ENCODE data around the gene EPM2A.

The EPM2A gene

DNA sequence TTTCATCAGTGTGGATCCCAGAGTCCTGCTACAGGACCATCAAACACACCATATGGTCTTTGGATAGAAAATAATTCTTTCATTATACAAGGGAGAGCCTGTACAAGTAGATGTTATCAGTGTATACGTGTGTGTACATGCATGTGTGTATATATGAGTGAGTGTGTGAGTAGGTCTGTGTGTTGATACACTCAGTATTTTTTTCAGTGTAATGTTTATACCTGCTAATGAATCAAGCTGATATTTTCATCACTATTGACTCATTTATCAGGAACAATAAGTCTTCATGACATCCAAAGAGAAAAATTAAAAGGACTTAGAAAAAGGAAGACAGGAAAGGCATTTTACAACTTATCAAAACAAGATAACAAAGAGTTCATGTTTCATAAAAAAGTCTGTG lies 66.5 kb downstream of the EPM2A start:
- DNase-seq, result no peak

DNA sequence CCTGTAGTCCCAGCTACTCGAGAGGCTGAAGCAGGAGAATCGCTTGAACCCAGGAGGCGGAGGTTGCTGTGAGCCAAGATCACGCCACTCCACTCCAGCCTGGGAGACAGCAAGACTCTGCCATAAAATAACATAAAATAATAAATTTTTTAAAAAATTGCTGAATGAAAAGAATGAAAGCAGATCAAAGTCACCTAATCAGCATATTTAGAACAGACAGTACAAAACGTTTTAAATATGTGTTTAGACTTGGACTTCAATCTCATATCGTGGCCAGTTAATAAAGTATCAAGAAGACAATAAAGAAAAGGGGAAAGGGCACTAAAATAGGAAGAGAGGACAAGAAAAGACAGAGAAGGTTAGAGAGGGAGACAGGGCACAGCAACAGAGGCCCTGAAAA lies 74.6 kb downstream of the EPM2A start:
- DNase-seq, result no peak

DNA sequence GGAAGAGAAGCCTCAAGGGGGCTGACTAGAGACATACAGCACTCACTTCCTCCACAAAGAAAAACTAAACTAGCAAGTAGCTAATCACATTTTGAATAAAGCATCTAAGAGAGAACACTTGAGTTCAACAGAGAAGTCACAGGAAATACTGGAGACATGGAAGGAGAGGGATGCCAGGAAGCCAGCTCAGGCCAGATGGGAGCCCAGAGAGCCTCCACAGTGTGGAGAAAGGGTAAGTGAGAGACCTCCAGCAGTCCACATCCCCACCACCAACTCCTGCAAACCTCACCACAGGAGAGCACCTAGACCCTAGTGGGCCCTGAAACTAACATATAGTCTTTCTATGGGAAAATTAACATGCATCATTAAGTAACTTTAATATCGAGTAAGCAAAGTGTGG lies 79.2 kb downstream of the EPM2A start:
- DNase-seq, result no peak

DNA sequence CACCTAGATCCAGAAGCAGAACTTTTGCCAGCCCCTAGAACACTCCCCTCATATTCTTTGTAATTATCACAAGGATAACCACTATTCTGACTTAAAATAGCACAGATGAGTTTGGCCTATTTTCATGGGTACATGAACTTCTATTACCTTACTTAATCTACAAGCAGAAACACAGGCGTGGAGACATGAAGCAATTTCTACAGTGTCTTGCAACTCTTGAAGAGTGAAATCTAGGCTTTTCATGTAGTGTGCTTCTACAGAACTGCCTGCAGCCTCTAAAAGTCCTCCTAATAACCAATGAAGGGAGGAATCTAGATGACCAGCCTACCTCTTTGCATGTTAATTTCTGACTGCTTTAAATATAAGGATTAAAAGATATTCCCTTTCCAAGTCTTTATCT lies 82.7 kb downstream of the EPM2A start:
- DNase-seq, result no peak

DNA sequence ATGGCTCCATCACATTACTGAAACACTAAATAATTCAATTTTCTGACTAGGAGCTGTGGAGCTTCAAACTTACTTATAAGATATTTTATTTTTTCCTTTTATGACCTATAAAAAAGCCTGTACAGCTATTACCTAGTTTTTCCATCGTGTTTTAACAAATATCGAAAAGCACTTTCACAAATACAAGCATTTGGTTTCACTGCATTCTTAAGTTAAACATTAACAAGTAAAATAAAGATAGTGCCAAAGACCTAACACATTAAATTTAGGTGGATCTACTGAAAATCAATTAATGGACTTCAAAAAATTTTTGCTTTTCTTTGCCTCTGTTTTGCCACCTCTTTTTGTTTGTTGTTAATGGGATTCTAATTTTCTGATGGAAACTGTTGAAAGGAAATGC lies 83.3 kb downstream of the EPM2A start:
- DNase-seq, result no peak

DNA sequence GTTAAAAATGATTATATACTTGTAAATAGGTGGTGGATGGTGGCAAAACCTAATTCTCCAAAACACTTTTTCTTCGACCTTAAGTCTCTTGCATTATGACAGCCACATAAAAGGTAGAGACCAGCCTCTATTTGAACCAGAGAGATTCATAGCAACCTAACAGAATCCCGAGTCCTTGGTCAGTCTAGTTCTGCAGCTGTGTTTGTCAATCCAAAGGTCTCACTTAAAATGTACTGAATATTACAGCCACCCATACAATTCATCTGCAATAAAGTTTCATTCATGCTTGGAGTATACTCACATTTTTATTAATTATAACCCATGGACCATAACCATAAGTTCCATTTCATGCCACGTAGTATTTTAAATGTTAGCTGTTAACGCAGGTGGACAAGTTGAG lies 87.2 kb downstream of the EPM2A start:
- DNase-seq, result no peak

DNA sequence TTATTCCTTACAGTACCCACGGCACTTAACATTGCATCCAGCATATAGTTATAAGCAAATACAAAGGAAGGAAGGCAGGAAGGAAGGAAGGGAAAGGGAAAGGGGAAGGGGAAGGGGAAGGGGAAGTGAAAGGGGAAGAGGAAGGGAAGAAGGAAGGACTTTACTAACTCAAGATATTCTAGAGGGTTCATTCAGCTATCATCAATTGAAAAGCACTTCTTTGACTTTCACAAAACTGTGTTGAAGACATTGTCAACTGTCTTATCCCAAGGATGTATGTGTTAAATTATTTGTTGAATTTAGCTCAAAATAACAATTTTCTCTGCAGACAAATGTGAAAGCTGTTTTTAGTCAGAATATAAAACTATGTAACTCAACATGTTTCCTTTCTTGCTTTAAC lies 87.7 kb downstream of the EPM2A start:
- DNase-seq, result no peak

DNA sequence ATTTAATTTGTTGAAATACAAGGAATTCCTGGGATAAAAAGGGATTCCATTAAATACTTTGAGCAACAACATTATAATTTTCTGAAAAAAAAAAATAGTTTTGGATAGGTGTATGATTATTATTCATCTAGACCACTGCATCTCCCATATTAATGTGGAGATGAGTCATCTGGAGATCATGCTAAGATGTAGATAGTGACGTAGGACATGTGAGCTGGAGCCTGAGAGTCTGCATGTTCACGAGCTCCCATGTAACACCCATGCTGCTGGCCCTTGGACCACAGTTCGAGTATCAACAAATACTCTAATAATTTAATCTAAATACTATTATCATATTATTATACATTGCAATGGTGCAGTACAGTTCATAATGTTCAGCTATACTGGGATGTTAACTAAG lies 91.6 kb downstream of the EPM2A start:
- no peak for DNase-seq

DNA sequence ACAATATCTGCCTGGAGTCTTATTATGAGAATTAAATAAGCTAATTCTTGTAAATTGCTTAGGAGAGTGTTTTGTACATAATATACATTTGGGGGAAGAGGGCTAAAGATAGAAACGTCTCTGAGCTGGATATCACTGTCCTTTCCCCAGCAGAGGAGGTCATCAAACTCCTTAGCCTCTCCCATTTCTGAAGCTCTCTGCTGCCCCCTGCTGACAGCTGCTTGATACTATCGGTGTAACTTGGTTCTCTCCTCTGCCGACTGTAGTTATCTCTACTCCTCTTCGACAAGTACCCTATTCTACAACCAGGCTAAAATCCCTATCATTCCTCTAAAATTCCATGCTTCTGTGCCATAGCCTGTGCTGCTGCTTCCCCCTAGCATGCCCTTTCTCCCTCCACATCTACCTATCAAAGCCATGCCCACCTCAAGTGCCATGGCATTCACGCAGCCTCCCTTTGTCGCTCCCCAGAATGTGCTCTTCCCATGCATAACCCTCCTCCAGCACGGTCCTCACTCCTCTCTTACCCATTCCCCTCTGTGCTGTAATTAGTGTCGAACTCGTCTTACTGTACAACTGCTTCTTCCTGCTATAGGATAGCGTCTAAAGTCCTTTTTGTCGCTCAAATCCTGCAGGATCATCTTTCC lies 101.2 kb downstream of the EPM2A start:
- DNase-seq, result peak; percentile 73

DNA sequence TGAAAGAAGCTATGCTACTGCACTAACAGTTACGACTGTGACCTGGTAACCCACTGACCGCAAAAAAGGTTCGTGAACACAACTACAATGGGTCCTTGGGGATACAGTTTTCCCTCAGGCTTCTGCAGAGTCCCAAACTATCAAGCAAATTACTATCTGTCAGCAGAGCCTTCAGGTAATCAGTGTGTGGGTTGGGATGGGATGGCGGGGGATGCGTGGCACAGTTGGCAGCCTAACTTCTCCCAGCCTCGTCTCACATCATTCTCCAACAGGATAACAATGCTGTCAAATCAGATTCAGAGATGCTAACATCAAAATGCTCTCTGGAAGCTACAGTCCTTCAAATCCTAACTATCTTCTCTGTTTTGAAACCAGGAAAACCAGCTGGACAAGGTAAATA lies 102.3 kb downstream of the EPM2A start:
- no peak for DNase-seq

DNA sequence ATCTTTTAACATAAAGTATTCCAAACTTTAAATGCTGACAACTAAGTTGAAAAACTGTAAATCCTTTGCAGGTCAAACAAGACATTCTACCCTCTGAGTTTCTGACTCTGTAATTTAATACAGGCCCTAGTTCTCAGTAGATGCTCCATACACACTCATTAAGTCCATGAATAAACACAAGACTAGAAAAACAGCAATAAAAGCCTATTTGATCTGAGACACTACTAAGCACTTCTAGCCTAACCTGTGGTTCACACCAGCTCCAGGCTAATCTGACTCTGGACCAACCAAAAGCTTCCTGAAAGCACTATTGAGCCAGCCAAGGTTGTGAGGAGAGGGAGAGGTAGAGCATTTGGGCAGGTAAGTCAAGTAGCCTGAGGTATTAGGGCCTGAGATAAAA lies 103.9 kb downstream of the EPM2A start:
- DNase-seq, result no peak

DNA sequence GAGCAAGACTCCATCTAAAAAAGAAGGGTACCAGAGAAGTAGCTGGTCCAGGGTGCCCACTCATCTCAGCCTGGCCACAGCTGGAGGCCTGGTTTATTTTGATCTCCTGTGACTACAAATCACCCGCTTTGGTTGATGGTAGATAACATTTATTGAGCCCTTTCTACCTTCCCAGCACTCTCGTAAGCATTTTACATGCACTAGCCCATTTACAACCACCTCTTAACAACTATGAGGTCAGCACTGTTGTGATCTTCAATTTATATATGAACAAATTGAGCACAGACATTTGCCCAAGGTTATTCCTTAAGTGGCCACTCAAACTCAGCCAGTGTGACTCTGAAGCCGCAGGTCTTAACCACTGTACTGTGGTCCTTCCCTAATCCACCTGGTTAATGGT lies 104.7 kb downstream of the EPM2A start:
- DNase-seq, result no peak

DNA sequence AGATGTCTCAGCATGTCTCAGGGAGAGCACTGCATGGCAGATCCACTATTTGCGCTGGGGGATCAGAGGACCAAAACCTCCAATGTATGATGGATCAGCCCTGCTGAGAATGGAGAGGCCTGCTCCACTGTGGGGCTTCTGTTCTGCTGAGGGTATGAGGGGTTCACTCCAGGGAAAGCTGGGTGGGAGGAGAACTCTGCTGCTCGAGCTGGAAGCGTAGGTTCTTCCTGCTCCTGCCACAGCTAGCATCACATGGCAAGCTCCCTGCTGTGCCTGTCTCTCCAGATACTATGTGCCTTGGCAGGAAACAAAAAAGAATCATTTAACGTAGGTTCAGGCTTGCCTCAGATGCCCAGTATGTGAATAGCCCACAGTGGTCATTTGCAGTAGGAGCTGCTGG lies 105.8 kb downstream of the EPM2A start:
- no peak for DNase-seq

DNA sequence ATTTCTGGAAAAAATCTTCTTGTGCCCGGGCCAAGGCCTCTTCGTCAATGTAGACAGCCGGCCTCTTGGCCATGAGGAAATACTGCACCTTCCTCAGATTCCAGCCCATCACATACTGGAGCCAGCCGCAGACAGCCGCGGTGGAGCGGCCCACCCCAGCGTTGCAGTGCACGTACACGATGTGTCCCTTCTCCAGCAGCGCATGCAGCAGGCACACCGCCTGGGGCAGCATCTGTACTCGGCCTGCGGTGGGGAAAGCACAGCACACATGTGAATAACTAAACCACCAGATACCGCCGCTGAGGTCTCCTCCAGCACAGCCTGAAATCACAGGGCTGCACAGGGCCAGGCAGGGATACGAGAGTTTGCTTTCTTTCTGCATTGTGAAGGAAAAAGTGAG lies 107.9 kb downstream of the EPM2A start:
- no peak for DNase-seq

DNA sequence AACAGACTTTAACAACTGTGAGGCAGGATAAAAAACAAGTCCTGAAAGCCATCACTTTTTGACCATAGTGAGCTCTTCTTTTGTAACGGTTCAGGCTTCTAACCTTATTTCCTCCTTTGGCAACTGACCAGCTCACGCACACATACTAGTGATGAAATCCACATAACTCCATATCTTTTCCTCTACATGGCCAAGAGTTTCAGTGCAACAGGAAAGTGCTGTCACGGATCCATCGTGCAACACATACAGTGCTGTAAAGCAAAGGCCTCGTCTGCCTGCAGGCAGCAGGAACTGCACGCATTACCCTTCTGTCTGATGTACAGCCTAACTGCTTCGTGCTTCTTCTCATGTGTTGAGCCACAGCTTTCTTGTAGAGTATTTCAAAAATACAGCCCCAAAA lies 108.5 kb downstream of the EPM2A start:
- no peak for DNase-seq

DNA sequence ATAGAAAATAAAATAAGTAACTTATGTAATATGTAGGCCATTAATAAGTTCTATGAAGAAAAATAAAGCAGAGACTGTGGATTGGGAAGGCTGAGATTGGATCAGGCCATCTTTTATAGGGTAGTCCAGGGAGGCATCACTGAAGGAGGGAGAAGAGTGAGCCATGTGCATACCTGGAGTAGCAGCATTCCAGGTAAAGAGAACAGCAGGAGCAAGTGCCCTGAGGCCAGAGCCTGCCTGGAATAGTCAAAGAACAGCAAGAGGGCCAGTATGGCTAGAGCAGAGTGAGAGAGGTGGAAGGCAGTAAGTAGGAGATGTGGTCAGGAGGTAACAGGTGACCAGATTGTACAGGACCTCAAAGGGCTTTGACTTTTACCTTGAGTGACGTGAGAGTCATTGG lies 112.1 kb downstream of the EPM2A start:
- DNase-seq, result no peak

DNA sequence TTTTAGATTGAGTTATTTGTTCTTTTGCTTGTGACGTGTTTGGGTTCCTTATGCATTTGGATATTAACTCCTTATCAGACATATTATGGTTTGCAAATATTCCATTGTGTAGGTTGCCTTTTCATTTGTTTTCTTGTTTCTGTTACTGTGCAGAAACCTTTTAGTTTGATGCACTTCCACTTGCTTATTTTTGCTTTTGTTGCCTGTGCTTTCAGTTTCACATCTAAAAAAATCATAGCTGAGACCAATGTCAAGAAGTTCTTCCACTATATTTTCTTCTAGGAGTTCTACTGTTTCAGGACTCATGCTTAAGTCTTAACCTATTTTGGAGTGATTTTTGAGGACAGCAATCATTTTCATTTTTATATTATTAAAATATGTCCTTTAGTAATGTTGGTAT lies 113.5 kb downstream of the EPM2A start:
- DNase-seq, result no peak

DNA sequence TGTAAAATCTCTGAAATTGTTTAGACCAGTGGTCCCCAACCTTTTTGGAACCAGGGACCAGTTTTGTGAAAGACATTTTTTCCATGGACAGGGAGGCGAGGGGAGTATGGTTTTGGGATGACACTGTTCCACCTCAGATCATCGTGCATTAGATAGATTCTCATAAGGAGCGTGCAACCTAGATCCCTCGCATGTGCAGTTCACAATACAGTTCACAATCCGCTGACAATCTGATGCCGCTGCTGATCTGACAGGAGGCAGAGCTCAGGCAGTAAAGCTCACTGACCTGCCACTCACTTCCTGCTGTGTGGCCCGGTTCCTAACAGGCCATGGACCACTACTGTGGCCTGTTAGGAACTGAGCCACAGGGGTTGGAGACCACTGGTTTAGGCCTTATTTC lies 115.2 kb downstream of the EPM2A start:
- DNase-seq, result no peak

DNA sequence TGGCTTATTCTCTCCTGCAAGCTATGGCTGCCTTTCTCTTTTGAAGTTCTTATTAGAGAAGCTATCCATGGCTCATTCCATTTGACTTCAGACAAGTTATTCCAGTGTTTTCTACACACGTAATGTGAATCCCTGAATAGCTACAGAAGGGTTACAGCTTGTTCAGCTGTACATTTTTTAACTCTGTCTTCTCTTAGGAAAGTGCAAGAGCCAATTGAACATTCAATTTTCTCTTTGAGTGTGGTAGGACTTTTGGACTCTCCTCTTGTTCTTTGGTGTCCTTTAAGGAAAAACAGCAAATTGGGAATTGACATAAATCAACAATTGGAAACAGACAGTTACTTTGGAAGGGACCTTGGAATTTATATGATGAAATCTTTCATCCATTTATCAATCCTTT lies 125.8 kb downstream of the EPM2A start:
- DNase-seq, result no peak

DNA sequence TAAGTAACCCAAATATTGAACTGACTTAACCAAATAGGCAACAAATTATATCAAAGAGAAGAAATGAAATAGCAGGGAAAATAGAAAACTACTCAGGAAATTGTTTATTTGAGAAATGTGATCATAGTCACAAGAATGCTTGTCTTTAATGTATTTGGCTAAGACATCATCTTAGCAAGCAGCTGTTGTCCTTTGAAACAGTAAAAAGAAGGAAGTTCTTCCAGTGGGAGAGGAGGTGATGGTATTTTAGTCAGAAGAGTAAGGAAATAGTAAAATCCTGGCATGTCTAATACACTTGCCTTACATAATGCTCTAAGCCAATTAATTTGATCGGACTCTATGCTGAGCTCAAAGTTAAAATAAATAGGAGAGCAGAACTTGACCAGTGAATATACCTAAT lies 126.5 kb downstream of the EPM2A start:
- no peak for DNase-seq

DNA sequence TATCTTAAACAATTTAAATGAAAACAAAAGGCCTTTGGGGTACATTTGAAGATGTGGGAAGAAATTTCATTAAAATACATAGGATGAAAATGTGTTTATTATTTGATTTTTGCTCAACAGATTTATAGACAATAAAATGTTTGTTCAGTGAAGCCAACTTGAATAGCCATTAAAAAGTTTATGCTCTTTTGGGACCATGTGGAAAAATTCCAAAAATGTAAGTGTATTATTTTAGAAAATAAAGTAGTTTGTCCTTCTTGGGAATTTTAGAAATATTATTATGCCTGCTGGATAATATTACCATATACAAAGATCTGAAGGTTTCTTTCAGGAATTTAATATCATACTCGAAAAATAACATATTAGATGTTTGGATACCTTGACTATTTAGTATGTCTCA lies 131.3 kb downstream of the EPM2A start:
- no peak for DNase-seq

DNA sequence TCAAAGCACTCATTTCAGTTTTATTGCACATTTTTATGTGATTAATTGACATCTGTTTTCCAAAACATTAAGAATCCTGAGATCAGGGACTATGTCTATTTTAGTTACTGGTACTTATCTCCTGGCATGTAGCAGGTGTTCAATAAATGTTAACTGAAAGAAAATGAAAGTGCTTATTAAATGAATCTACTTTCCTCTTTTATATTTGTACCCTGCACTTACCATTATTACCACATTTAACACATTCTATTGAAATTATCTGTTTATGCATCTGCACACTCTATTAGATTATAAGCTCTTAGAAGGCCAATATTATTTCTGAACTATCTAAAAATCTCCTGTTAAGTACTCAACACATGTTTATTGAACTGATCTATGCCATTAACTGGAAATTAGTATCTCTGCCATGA lies 131.9 kb downstream of the EPM2A start:
- no peak for DNase-seq

DNA sequence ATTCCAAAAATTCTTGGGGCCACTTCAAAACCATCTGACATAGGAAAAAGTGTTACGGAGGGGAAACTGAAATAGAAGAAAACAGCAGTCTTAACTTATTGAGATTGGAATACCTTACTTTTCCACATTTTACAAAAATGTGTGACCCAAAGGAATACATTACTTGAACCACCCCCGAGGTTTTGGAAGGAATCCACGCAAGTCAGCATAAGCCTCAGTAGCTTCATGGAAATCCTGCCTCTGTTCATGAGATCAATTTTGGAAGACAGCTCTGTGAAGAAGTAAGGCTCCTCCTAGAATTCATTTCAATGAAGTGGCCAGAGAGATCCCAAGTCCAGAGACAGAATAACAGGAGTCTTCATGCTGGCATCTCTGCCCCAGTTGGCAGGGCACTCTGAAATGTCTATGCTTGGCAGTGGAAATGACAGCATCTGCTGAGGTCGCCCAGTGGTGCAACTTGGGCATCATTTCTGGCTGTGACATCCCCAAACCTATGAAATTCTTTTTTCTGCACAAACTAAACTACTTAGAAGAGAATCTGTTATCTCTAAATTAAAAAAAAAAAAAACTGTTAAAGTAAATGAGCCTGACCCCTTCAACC lies 132.5 kb downstream of the EPM2A start:
- DNase-seq, result no peak

DNA sequence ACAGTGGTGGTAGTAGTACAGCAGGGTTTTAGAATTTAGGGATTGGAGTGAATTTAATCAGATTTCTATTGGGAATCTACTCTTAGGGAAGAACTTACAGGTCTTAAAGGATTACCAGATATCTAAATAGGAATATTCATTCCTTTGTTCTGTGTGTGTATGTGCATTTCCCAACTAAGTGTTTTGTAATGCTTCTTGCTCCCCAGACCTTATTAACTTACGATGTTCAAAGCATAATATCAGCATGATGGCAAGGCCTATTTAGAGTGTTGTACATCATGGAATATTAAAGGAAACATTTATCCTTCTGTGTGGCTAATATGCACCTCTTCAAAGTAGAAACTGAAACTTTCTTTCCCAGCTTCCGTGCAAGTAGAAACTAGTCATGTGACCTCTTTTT lies 133.9 kb downstream of the EPM2A start:
- no peak for DNase-seq

DNA sequence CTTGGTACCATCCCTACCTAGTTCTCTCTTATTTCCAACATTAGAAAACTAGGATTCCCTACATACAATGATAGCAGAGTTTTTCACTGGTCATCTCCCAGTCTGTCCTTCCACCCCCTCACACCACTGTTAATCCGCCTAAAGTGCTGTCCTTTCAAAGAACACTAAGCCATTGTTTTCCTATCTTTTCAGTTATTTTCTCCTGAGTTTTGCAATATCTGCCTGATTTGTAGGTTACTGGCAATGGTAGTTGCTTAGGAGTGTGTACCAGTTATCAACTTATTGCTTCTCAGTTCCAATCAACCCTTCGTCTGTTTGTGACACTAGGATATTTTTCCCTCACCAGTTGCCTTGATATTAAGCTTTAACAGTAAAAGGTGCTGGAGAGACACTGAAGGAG lies 135.0 kb downstream of the EPM2A start:
- no peak for DNase-seq

DNA sequence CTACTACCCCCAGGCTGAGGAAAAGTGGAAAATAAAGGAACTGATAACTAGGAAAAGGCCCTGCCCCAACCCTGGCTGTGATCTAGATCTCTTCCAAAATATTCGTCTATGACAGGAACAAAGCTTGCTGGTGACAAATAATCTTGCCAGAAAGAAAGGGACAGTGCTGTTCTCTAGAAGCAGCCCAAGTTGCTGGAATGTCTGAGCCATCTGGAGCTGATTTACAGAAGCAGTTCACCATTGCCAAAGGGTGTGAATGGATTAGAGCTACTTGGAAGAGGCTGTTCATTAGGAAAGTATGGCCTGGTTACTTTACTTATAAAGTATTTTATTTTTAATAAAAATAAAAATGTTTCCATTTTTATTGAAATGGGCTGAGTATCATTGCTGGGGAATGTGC lies 146.3 kb downstream of the EPM2A start:
- no peak for DNase-seq
